ENCODE data around the gene MYCBPAP.

MYCBPAP gene

DNA sequence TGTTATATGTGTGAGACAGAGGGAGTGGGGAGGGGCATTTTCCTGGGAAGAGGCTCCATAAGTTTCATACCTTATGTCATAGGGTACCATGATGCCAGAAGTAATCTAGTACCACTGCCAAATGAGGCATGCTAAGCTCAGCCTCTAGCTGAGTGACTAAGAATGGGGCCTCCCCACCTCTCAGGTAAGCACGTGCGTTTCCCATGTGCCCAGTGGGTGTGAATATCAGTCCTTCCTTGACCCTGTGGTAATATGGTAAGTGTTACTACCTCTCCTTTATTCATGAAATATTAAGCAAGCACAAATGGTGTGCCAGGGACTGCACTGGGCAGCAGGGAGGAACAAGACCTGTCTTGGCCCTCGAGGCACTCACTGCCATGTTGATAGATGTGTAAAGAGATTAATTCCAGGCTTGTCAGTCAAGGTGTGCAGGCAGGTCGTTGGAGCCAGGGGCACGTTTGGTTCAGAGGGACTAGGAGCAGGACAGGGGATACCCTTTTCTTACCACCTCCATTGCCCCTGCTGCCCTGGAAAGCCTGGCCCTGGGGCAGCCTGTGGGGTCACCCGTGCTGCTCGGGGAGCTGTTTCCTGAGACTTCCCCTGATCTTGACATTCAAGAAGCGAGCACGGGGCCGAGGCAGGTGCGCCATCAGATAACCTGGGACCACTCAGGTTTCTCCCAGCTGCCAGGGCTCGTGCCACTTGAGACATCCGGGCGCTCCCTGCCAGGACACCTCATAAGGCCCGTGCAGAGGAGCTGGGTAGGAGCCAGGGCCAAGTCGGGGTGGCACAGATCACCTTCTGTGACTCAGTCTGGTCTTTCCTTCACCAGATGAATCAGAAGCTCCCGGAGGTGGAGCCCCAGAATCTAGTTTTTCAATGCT, 20.8 kb upstream of the MYCBPAP start:
- DNase-seq, result no peak

DNA sequence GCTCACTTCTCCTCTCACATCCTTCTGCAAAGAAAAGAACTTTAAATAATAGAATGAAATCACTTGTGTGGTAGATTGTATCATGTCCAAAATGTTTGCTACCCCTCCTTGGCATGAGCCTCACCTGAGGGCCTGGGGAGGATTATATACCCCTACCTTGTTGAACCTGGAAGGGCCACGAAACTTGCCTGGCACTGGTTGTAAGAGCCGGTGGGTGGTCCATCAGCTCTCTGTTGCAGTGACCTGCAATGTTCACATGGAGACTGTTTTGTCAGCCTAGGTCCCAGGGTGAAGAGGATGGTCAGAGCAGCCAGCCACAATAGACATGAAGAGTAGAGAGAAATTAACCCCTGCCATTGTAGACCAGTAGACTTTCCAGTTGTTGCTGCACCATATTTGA, 19.4 kb upstream of the MYCBPAP start:
- no peak for DNase-seq

DNA sequence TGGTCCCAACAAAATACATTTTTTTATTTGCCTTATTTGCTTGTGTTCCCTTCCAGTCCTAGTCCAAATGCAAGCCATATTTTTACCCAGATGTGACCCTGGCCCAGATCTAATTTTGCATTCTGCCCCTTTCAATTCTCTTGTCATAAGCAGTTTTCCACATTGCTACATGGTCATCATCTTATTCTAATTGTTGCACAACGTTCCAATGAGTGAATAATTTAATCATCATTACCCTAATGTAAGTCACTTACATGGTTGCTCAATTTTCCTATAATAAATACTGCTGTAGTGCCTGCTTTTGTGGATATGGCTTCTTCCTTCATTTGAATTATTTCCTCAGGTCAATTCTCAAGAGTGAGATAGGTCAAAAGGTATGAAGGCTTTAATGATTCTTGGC, 16.7 kb upstream of the MYCBPAP start:
- DNase-seq, result no peak

DNA sequence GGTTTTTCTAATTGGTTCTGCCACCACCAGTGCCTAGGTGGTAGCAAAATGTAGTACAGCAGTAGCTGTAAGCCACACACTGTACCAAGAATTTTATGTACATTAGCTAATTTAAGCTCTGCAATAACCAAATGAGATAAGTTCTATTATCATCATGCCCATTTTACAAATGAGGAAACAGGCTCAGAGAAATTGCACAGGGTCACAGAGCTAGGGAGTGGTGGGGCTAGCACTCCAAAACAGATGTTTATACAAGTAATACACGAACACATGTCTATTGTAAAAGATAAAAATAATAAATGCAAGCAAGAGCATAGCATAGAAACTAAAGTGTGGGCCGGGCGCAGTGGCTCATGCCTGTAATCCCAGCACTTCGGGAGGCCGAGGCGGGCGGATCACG, 16.0 kb upstream of the MYCBPAP start:
- DNase-seq, result no peak

DNA sequence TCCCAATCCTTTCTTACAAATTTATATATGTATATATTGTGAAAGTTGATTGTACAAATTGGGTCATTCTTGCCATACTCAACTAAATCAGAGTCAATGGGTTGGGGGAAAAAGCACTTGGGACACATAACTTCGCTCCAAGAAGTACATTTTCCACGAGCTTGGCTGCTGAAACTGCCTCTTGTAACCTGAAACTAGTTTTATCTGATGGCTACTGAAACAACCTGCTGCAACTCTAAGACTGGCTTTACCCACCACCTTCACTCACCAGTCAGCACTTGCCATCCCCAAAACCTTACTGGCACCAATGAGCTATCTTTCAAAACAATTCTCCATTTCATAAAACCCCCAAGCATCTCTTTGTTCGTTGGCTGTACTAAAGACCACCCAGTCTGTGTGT, 14.5 kb upstream of the MYCBPAP start:
- no peak for DNase-seq

DNA sequence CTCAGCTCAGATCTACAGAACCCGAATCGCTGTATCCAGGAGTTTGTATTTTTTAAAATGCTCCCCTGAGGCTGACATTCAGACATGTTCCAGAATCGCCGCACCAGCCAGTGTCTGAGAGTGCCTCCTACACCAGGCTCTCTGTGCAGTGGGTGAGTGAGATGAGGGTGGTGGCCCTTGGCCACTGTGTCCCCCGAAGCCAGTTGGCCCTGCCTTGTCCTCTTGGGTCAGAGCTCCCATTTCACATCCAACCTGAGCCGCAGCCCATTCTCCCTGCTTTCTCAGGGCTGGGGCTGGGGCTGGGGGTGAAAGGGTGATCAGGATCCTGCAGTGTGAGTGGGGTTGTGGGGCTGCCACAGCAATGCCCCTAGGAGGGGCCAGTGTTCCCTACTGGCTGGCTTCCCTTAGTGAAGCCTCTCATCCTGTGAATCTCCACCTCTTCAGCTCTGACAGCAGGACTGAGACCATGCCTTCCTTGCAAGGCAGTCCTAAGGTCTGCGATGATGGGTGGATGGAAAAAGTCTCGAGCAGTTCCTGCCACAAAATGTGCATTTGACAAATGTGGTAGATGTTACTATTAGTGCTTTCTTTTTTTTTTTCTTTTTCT, 12.9 kb upstream of the MYCBPAP start:
- DNase-seq, result no peak

DNA sequence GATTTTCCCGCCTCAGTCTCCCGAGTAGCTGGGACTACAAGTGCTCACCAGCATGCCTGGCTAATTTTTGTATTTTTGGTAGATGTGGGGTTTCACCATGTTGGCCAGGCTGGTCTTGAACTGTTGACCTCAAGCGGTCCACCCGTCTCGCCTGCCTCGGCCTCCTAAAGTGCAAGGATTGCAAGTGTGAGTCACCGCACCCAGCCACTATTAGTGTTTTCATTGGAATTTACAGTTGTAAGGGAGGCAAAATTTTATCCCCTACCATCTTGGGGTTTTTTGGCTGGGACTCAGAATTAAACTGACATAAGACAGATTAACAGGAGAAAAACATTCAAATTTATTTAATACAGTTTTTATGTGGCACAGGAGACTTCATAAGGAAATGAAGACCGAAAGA, 12.3 kb upstream of the MYCBPAP start:
- DNase-seq, result no peak

DNA sequence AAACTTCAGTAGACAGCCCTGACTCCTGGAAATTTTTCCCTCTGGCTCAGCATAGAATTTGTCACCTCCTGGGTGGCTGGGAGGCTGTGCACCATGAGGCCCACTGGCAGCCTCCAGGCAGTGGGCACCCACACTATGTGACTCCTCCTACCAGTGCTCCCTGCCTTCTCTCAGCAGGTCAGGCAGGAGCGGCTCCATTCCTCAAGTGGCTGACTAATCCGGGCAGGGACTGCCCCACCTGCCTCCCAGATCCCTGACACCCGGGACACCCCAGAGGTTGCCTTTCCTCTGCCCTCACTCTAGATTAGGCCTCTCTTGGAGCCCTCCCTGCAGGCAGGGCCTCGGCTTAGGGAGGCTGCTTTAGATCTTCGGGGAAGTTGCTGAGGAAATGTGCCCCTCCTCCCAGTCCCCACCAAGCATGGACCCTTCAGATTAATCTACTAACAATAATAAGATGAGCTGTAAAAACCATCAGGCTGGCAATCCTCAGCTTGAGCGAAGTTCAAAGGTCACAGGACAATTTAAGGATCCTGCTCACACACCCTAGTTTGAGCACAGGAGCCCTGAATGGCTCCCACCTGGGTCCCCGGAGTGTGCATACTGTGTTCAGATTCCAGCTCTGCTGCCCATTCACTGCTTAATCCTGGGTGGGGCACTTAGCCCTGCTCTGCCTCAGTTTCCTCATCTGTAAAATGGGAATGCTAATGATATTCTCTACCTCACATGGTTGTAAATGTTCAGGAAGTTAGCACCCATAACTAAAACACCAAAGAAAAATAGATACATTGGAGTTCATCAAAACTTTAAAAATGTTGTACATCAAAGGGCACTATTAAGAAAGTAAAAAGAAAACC, 10.0 kb upstream of the MYCBPAP start:
- no peak for DNase-seq

DNA sequence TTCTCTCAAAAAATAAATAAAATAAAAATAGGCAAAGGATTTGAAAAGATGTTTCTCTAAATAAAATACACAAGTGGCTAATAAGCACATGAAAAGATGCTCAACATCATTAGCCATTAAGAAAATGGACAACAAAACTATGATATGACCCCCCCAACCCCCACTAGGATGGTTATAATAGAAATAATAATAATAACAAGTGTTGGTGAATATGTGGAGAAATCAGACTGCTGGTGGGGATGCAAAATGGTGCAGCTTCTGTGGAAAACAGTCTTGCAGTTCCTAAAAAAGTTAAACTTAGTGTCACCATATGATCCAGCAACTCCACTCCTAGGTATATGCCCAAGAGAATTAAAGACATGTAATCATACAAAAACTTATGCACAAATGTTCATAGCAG, 9.0 kb upstream of the MYCBPAP start:
- no peak for DNase-seq

DNA sequence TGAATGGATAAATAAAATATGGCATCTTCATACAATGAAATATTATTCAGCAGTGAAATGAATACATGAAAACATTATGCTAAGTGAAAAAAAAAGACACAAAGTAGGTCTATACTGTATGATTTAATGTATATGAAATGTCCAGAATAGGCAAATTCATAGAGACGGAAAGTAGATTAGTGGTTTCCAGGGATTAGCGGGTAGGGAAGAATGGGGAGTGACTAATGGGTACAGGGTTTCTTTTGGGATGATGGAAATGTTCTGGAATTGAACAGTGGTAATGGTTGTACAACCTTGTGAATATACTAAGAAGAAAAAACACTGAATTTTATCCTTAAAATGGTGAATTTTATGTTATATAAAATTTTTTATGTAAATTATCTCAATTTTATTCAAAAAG, 8.5 kb upstream of the MYCBPAP start:
- DNase-seq, result no peak

DNA sequence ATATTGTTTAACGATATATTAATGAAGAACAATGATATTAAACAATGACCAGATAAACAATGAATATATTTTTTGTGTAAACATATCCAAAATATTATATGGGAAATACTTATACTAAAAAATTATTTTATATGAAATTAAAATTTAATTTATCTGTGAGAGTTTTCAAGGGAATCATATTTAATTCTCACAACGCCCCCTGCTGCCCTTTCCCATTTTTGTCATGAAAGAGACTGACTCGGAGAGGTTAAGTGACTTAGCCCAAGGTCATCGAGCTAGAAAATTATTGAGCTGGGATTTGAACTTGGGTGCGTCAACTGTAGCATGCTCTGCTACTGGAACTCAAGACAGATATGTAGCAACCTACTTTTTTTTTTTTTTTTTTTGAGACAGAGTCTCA, 7.2 kb upstream of the MYCBPAP start:
- DNase-seq, result no peak

DNA sequence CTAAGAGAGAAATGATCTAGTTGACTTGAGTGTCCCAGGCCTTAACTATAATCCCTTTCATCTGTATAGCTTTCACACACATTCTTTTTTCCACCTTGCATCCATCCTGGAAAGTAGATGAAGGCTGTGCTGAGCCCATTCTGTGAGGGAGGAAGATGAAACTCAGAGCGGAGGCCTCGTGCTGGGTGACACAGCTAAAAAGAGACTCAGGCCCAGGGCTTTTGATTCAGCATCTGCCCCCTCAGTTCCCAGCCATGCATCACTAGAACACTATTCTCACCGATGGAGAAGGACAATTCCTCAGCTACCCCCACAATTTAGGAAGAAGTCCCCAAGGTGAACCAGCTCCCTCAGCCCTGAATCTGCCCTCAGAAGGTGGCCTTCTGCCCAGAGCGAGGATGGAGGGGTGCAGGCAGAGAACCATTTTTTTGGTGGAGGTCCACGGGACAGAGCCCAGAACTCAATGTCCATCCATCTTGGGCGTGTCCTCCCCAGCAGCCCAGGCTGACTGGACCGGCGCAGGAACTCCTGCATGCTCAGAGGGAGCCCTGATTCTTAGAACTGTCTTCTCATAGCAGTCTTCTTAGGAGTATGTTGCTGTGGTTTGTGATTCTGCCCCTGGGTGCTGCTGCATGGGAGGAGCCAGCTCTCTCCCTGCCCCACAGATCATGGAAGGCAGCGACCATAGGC, 5.8 kb upstream of the MYCBPAP start:
- no peak for DNase-seq

DNA sequence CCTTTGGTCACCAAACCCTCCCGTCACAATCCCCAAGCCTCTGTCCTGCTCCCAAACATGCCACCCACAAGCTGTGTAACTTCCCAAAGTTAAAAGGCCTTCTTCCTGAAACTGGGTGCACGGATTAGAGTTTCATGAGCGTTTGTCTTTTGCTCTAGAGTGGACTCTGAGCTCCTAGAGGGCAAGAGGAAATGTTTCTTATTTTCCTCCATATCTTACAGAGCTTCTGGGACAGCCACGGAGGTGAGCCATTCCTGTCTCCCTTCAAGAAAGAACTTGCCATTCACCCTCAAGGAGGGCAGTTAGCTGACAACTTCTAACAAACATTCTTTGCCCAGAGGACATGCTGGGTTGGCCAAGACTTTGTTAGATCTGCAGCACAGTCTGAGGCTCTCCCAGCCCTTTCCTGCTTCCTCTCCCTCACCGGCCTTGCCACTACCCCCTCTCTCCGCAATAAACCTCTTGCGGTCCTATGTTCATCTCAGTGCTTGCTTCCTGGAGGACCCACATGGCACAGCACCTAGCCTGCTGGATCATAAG, 2.6 kb upstream of the MYCBPAP start:
- DNase-seq, result no peak

DNA sequence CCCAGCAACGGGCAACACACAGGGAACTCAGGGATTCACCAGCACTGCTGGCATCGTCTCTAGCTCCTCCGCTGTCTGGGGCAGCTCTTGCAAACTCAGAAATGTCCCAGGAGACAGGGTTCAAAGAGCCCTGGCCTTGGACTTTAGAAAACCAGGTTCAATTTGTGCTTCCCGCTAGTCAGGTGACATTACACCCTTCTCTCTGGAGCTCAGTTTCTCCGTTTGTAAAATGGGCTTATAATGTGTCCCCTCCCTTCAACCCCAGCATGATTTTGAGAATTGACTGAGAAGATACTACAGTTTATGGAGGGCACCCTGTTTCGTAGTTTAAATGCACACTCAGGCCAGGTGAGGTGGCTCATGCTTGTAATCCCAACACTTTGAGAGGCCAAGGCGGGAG, 1.9 kb upstream of the MYCBPAP start:
- no peak for DNase-seq

DNA sequence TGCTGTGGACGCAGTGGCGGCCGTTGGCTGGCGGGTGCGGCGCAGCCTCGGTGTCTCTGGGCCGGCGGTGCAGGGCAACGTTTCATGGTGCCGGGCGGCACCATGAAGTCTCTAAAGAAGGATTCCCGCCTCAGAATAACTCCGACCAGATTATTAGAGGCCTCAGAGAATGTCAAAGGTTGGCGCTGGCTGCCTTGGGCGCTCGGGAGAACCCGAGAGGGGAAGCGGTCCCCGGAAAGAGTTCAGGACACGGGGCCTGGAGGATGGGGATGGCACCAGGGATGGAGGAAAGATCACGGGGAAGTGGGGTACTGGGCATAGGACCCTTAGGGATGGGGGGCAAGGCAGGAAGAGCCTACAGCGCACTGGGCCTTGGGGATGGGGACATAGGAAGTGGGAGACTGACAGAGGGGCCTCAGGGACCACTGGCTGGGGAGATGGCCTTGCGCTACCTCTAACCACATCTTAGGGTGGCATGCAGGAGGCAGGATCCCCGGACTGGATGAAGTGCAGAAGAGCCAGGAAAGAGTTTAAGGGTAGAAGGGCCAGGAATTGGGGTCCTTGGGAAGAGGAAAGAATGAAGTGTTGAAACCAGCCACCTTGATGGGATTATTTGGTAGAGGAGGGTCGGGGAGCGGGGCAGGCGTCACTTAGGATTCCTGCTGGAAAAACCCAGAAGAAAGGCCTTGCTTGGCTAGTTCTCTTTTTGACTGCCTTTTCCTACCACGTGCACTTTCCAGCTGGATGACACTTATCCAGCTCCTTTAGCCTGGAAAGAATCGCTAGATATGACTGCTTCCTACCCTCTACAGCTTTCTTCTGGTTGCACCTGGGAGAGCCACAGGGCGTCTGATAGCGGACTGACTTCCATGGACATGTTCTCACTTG, 578 bp downstream of the MYCBPAP start:
- no peak for DNase-seq

DNA sequence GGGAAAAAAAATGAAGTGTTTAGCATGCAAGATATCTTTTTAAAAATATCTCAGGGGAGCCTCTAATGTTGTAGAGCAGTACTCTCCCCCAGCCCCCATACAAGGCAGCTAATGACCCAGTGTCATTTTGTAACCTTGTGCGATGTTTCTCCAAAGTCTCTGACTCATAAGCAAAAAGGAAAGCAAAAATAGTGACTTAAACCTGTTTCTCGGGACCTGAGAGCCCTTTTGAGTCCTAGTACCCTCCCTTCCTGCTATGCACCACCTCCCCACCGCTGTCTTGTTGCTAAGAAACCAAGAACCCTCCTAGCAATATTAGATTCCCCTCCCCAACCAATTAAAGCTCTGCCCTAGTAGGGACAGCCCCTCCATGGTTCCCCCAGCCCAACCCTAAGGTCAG, 2.8 kb downstream of the MYCBPAP start:
- peak; percentile 15 for DNase-seq

DNA sequence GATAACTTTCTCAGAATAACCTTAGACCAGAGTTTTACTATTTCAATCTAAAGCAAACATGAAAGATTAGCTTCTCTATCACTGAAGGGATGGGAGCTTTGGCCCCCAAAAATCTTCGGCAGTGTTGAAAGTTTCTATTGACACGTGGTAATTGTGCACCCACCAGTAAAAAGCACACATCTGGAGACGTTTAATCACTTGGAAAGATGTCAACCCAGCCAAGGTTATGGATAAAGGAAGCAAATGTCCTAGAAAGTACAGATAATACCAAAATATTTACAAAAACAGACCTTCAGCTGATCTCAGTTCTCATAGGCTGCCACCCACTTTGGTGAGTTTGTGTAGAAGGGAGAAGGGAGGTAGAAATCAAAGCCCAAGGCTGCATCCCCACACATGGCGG, 5.3 kb downstream of the MYCBPAP start:
- DNase-seq, result no peak

DNA sequence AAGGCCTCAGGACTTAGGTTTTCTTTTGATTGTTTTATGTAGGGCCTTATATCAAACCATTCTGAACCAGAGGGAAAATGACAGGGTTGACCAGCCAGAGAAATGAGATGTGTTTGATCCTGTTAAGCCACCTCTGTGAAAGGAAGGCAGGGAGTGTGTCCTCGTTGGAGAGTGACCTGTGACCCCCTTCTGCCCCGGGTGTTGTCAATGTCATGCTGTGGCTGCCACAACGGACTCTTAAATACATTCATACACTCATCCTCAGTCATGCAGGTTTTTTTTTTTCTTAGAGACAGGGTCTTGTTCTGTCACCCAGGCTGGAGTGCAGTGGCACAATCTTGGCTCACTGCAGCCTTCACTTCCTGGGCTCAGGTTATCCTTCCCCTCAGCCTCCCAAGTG, 6.1 kb downstream of the MYCBPAP start:
- DNase-seq, result no peak

DNA sequence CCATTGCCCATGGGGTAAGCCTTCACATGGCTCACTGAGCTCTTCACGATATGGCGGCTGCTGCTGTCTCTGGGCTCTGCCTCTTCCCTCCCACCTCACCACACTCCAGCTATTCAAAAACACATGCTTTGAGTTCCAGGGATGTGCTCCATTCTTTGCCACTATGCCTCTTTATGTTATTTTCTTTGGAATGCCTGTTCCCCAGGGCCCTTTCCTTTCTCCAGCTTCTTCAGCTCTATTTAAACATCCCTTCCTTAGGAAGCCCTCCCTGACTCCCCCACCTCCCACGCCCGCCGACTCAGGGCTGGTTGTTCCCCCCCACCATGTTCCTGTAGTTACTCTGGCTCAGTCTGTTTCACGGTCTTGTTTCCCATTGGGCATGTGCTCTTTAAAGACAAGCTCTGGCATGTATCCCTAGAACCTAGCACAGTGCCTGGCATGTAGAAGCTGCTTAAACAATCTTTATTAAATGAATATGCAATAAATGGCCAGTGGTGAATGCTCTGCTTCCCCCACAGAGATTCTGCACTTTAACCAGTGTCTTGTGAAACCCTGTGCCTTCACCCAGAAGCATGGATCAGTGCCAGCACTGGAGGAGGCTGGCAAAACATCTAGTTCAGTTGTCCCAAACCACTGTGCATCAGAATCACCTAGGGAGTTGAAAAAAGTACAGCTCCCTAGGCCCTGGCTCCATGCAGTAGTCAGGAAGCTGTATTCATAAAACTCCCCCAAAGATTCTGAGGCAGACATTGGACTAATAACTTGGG, 6.9 kb downstream of the MYCBPAP start:
- no peak for DNase-seq

DNA sequence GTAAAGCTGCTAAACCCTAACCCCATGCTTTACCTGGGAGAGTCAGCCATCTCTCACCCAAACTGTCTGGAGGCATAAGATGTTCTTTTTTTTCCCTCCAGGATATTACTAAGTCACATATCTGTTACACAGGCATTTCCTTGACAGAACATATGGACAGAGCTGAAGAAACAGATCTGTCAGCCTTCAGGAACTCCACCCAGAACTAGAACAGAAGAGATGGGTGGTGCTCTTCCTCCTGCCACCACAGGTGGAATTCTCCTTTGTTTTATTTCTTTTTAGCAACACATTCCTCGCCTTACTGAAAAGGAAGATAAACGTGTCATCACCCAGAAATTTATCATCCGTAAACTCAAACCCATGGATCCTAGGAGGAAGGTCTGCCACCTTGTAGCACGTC, 8.8 kb downstream of the MYCBPAP start:
- no peak for DNase-seq

All from NCI-H1436 (cell line).